HG03039 (cell line): Measurements from ENCODE around the gene SEC11C.

Experiments used
- ATAC-seq: cut with Tn5 transposase; IDR thresholded peaks from one replicate; pipeline ENCODE4 v1.9.1; 2021; ENCODE audit warnings: mild to moderate bottlenecking, moderate library complexity; ENCODE audit not compliant: unreplicated experiment

The SEC11C gene

GRCh38 chr18:59144483-59144882, 4.8 kb downstream of the SEC11C start:
- no peak for ATAC-seq

DNA sequence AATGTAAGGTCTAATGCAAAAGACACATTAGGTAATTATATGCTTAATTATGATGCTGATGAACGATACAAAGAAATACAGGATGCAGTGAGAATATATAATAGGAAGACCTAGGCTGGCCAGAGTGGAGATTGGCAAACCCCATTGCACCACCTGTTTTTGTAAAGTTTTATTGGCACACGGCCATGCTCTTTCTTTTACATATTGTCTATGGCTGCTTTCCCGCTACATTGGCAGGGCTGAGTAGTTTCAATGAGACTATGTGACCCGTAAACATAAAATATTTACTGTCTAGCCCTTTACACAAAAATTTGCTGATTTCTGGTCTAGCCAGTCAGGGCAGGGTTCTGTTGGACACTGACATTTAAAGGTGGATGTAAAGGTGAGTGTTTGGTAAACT, 5.4 kb downstream of the SEC11C start:
- ATAC-seq, result no peak

- ATAC-seq, result no peak
Measured at GRCh38 chr18:59148192-59148591, 8.5 kb downstream of the SEC11C start.

DNA sequence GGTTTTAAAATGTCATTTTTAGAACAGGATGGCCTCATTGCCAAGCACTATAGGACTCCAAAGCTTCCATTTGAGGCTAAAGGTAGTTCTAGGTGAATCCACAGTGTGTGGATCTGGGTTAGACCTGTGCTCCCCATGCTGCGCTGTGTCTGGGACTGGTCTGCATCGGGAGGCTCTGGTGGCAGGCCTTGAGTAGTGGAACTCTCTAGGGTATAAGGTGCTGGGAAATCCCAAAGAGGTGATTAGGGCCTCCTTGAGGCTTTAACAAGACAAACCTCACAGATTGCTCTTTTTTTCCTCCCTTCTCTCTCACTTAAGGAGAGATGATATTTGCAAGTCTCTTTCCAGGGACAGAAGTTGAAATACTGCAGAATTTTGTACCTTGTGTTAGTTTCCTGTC, 9.3 kb downstream of the SEC11C start:
- no peak for ATAC-seq

- no peak for ATAC-seq
Measured at GRCh38 chr18:59149416-59149815, 9.7 kb downstream of the SEC11C start.

DNA sequence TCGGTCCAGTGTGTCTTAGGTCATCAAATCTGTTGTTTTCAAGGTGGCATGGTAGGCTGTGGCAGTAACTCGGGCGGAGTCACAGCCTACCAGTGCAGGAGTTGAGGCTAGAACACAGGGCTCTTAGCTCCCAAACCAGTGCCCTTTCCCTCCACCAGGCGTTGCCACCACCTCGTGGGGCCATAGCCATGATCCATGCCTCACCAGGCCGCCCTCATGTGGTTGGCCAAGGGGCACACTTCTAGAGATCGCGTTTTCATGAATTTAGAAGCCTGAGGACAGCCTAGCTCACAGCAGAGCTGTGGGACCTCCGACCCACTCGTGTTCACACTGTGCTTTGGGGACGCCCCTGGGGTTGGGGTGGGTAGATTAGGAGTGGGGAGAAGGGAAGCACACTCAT, 10.6 kb downstream of the SEC11C start:
- no peak for ATAC-seq

GRCh38 chr18:59155153-59155552, 15.5 kb downstream of the SEC11C start:
- ATAC-seq, result no peak

DNA sequence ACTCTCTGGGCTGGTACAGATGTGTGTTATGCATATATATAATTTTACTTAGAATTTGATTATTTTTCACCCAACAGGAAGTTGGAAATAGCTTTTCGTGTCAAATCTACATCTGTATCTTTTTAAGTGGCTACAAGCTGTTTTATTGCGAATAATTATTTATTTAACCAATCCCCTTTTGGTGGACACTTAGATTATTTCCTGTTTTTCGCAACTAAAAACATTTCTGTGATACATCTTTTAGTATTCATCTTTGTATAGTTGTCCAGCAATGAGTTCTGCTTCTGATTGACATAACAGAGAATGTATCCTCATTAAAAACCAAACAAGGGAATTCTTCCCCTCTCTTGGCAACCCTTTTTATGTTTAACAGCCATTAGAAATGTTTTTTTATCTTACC, 16.6 kb downstream of the SEC11C start:
- ATAC-seq, result no peak

DNA sequence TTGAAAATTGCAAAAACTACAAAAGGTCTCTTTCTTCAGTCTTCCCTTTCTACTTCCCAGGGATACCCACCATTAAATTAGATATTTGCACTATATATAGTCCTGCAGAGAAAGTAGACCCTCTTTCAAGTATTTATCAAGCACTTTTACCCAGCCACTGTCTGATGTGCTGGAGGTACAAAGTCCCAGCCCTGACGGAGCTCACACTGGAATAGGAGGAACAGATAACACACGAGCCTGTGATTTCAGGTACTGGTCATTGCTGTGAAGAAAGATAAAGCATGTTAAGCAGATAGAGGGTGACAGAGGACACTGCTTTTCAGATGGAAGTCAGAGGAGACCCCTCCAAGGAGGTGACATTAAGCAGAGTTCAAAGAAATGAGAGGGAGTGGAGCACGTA, 19.6 kb downstream of the SEC11C start:
- ATAC-seq, result no peak

GRCh38 chr18:59159986-59160385, 20.3 kb downstream of the SEC11C start:
- no peak for ATAC-seq

GRCh38 chr18:59172664-59173249, 33.1 kb downstream of the SEC11C start:
- ATAC-seq, result no peak

DNA sequence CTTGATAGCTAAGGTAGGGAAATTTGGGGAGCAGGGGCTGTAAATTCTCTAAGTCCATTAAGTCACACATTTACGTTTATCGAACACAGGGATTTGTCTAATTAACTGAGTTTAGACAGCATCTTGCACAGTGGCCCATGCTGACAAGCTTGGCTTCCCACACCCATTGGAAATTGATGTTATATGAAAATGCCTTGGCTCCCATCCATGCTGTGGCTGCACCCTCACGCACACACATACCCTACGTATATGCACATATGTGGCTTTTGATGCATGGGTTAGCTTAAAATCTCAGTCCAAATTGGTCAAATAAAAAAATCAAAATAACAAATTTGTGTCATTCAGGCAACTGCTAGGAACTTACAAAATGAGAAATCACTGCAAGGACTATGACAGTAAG, 37.8 kb downstream of the SEC11C start:
- no peak for ATAC-seq

GRCh38 chr18:59180150-59180845, 40.6 kb downstream of the SEC11C start:
- no peak for ATAC-seq

- ATAC-seq, result no peak
Measured at GRCh38 chr18:59182673-59183072, 43.0 kb downstream of the SEC11C start.

DNA sequence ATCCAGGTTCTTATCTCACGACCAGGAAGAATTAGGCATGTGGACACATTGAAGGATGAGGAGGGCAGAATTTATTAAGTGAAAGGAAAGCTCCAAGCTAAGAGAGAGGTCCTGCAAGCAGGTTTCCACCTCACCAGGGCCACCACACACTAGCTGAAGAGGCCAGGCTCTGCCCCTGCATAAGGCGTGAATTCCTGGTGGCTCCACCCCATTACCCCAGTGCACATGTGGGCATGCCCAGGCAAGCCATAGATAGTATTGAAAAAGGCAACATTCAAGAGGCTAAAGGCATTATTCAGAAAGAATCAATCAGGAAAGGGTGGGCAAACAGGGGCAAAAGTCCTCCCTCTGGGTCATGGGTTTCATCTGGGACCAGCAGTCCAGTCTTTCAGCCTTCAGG, 49.3 kb downstream of the SEC11C start:
- ATAC-seq, result no peak

- no peak for ATAC-seq
Measured at GRCh38 chr18:59189746-59190145, 50.1 kb downstream of the SEC11C start.

DNA sequence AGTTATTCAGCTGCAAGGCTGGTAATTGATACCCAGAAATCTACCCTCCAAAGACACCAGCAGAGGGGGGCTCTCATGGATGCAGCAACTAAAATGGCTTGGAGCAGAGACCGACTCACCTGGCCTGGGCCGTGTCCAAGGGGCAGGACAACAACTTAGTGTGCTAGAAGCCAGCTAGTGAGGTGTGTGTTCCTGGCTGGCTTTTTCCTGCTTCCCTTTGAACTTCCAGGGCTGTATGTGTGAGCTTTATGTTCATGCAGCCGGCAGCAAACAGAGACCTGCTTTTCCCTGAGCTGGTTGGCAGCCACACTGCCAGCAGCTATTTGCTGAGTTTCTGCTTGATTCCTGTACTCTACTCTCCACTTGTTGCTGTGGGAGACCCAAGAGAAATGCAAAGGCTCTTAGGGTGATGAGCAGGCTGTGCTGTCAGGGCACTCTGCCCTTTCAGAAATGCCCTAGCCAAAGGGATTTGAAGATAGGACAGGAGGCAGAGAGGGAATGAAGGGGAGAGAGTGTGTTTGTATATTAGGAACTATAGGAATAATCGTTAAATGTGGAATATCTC, 56.6 kb downstream of the SEC11C start:
- no peak for ATAC-seq

DNA sequence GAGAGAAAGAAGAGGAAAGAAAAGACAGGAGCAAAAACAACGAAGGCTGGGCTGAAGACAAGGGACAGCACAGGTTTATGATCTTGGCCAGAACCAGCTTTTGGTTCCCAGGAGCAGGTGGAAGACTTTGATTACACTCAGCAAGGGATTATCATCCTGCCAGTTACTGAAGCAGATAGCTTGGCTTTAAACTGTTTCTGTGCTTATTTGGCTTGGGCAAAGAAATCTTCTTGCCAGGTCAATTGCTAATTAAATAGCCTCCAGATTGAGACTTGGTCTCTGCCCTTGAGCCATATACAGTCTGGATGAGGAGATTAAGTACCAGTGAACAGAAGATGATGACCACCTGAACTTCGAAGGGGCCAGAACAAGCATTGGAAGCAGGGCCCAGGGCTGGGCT, 58.0 kb downstream of the SEC11C start:
- ATAC-seq, result no peak

GRCh38 chr18:59198215-59198614, 58.5 kb downstream of the SEC11C start:
- ATAC-seq, result no peak

DNA sequence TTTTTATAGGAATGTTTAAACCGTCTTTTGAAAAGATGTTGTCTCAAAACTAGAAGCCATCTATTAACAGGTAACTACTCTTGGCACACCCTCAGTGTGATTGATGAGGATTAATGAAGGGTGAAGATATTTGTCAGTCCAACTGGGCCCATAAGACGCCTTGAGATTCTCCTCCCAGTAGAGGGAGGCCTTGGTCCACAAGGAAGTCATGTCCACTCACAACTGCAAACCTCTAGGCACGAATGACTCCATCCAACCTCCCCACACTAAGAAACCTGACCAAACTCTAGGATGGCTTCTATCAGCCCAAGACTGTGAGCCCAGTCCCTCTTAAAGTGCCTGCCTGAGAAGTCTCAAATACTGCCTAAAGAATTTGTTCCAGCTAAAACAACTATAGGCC, 61.1 kb downstream of the SEC11C start:
- no peak for ATAC-seq

- no peak for ATAC-seq
Measured at GRCh38 chr18:59202258-59202820, 62.7 kb downstream of the SEC11C start.

DNA sequence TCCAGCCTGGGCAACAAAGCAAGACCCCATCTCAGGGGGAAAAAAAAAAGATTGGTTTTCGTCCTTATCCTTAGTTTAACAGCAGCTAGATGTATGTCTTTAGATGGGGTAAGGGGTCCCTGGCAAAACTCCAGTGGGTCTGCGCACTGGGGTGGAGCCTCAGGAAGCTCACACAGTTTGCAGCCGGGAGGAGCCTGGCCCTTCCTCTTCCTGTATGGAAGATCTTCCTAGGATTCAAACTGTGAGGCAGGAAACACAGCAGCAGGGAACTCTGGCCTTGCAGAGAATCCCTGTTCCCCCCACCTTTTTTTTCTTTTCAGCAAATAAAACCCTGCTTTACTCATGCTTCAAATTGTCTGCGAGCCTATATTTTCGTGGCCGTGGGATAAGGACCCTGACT, 67.8 kb downstream of the SEC11C start:
- ATAC-seq, result no peak
